ENCODE results near the gene CD276.

DNA sequence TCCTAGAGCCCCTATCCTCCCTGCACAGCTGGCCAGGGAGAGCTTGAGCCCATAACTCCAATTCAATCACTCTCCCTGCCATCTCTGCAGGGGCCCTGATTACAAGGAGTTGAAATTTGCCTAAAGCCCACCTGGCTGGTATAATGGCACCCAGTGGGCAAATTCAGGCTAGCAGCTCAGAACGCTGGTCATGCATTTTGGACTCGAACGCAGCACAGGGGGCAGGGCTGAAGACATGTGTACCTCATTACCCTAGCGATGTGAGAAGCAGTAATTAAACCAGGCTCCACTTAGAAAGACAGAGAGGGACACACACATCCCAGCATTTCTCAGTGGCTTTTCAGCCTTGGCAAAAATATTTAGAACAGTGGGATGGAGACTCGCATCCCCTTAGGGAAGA is 65.8 kb downstream of the CD276 start:
- TF ChIP-seq, protein P1, sequence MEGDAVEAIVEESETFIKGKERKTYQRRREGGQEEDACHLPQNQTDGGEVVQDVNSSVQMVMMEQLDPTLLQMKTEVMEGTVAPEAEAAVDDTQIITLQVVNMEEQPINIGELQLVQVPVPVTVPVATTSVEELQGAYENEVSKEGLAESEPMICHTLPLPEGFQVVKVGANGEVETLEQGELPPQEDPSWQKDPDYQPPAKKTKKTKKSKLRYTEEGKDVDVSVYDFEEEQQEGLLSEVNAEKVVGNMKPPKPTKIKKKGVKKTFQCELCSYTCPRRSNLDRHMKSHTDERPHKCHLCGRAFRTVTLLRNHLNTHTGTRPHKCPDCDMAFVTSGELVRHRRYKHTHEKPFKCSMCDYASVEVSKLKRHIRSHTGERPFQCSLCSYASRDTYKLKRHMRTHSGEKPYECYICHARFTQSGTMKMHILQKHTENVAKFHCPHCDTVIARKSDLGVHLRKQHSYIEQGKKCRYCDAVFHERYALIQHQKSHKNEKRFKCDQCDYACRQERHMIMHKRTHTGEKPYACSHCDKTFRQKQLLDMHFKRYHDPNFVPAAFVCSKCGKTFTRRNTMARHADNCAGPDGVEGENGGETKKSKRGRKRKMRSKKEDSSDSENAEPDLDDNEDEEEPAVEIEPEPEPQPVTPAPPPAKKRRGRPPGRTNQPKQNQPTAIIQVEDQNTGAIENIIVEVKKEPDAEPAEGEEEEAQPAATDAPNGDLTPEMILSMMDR (IDR thresholded peaks at IDR 0.05; ENCODE audit: low read depth, low read length, poor library complexity, severe bottlenecking), result no peak
- no peak for TF ChIP-seq EZH2phosphoT487 (IDR thresholded peaks at IDR 0.05; ENCODE audit: borderline replicate concordance, low read length)

All from DOHH2 (cell line).